Naive thymus-derived CD4-positive, alpha-beta T cell (primary cell): ENCODE results near the gene CCDC124. TPM values are rescaled to one million over a fixed set of nuclear protein-coding genes. Genes with fewer than 3 reads are reported as not detected.

ENCODE experiments used
- polyA plus RNA-seq, 2 donors: library from polyadenylated mRNA; unstranded; fragments of 300-500 nt; fragmentation: Illumina TruSeq; gene quantifications; one replicate each; pipeline ENCODE4 v1.2.3, GENCODE V29; 2021
- total RNA-seq, 6 experiments: library from RNA in 5 of 6; stranded (reverse) in 5 of 6; gene quantifications; 1 replicate in 5 of 6; 2 replicates in 1 of 6; pipeline ENCODE4 v1.2.3 and lab custom pipeline; 2021 to 2026

Gene CCDC124
- total and polyA plus RNA-seq, 7 experiments from 2014 or later, result 28.7 to 63.8 (median 32.6) TPM

Other genes starting within 250 kb of the CCDC124 start
- under 1 TPM in 4 of 5 experiments, not detected in 1; 0.03 to 0.30 (median 0.11) TPM for gene UNC13A, start 244.7 kb upstream of the CCDC124 start, total RNA-seq
- gene UNC13A, start 244.7 kb upstream of the CCDC124 start, polyA plus RNA-seq, result under 1 TPM; 0.02 to 0.04 TPM
- gene MAP1S, start 213.5 kb upstream of the CCDC124 start, total RNA-seq, result 10 to 100 TPM; 28.6 to 73.8 (median 52.5) TPM
- 10 to 100 TPM; 21.9 to 48.4 TPM for gene MAP1S, start 213.5 kb upstream of the CCDC124 start, polyA plus RNA-seq
- 100 to 1,000 TPM in 2 of 5 experiments, 10 to 100 TPM in 3; 73.2 to 107 (median 87.7) TPM for gene FCHO1, start 181.5 kb upstream of the CCDC124 start, total RNA-seq
- 10 to 100 TPM; 14.7 to 43.4 TPM for gene FCHO1, start 181.5 kb upstream of the CCDC124 start, polyA plus RNA-seq
- gene B3GNT3, start 137.9 kb upstream of the CCDC124 start, total RNA-seq, result under 1 TPM in 2 of 5 experiments, not detected in 3; 0.53 to 0.96 TPM
- 1 to 10 TPM in 1 of 2 donors, under 1 TPM in 1; 0.43 to 1.0 TPM for gene B3GNT3, start 137.9 kb upstream of the CCDC124 start, polyA plus RNA-seq
- 10 to 100 TPM in 1 of 5 experiments, 1 to 10 TPM in 4; 5.5 to 11.1 (median 8.2) TPM for gene INSL3, start 111.5 kb upstream of the CCDC124 start, total RNA-seq
- 1 to 10 TPM; 2.0 to 6.0 TPM for gene INSL3, start 111.5 kb upstream of the CCDC124 start, polyA plus RNA-seq
- 100 to 1,000 TPM; 154 to 296 (median 202) TPM for gene JAK3, start 85.0 kb upstream of the CCDC124 start, total RNA-seq
- gene JAK3, start 85.0 kb upstream of the CCDC124 start, polyA plus RNA-seq, result 100 to 1,000 TPM; 125 to 153 TPM
- gene RPL18A, start 73.1 kb upstream of the CCDC124 start, total RNA-seq, result 1,000 to 10,000 TPM; 2,413 to 3,932 (median 3,224) TPM
- gene RPL18A, start 73.1 kb upstream of the CCDC124 start, polyA plus RNA-seq, result 1,000 to 10,000 TPM; 4,242 to 4,833 TPM
- gene SLC5A5, start 61.1 kb upstream of the CCDC124 start, total RNA-seq, result 1 to 10 TPM; 1.2 to 4.1 (median 3.6) TPM
- gene SLC5A5, start 61.1 kb upstream of the CCDC124 start, polyA plus RNA-seq, result 1 to 10 TPM; 2.0 to 2.9 TPM
- gene KCNN1, start 34.1 kb downstream of the CCDC124 start, total RNA-seq, result under 1 TPM in 1 of 5 experiments, not detected in 4; 0.05 TPM
- not detected for gene KCNN1, start 34.1 kb downstream of the CCDC124 start, polyA plus RNA-seq
- gene ARRDC2, start 75.2 kb downstream of the CCDC124 start, total RNA-seq, result 100 to 1,000 TPM in 4 of 5 experiments, 10 to 100 TPM in 1; 77.2 to 237 (median 152) TPM
- 10 to 100 TPM; 31.8 to 60.1 TPM for gene ARRDC2, start 75.2 kb downstream of the CCDC124 start, polyA plus RNA-seq
- 100 to 1,000 TPM in 1 of 5 experiments, 10 to 100 TPM in 4; 17.7 to 110 (median 25.0) TPM for gene IL12RB1, start 153.9 kb downstream of the CCDC124 start, total RNA-seq
- 10 to 100 TPM; 17.6 to 24.1 TPM for gene IL12RB1, start 153.9 kb downstream of the CCDC124 start, polyA plus RNA-seq
- gene MAST3, start 164.8 kb downstream of the CCDC124 start, total RNA-seq, result 10 to 100 TPM; 36.0 to 58.7 (median 50.6) TPM
- gene MAST3, start 164.8 kb downstream of the CCDC124 start, polyA plus RNA-seq, result 10 to 100 TPM; 10.2 to 20.3 TPM
- gene PIK3R2, start 220.1 kb downstream of the CCDC124 start, total RNA-seq, result 10 to 100 TPM; 12.3 to 24.6 (median 16.4) TPM
- gene PIK3R2, start 220.1 kb downstream of the CCDC124 start, polyA plus RNA-seq, result 1 to 10 TPM; 2.2 to 5.1 TPM
- 100 to 1,000 TPM in 2 of 5 experiments, 10 to 100 TPM in 3; 51.3 to 514 (median 59.5) TPM for gene IFI30, start 240.8 kb downstream of the CCDC124 start, total RNA-seq
- 1 to 10 TPM; 6.7 to 7.6 TPM for gene IFI30, start 240.8 kb downstream of the CCDC124 start, polyA plus RNA-seq